ENCODE data around the gene KXD1.
"Not testable (repeated sequence)": the region's sequence is repeated elsewhere in the genome, so short reads cannot be mapped to it uniquely, and the experiment has no call there.

KXD1 gene

GRCh38 chr19:18587561-18587960 is 29.9 kb downstream of the KXD1 start:
- DNase-seq: no peak

- DNase-seq: no peak
Observed at GRCh38 chr19:18587962-18588610, 30.4 kb downstream of the KXD1 start.

- DNase-seq: peak; percentile 86
Observed at GRCh38 chr19:18588611-18589379, 31.1 kb downstream of the KXD1 start, which contains the start of gene REX1BD. Gene REX1BD, plus strand, starts transcription at chr19:18588798. Its CDS starts 4 bp downstream, at chr19:18588802.

- no peak for DNase-seq
Observed at GRCh38 chr19:18589380-18590272, 32.0 kb downstream of the KXD1 start.

- DNase-seq: peak; percentile 24
Observed at GRCh38 chr19:18590273-18591272, 32.9 kb downstream of the KXD1 start.

GRCh38 chr19:18591735-18592385 is 34.2 kb downstream of the KXD1 start:
- no peak for DNase-seq

GRCh38 chr19:18592732-18593131 is 35.1 kb downstream of the KXD1 start:
- not testable (repeated sequence) for DNase-seq

GRCh38 chr19:18593367-18594095 is 35.9 kb downstream of the KXD1 start:
- no peak for DNase-seq

GRCh38 chr19:18594096-18594823 is 36.6 kb downstream of the KXD1 start:
- peak; percentile 81 for DNase-seq

GRCh38 chr19:18594824-18595373 is 37.2 kb downstream of the KXD1 start:
- DNase-seq: no peak

- DNase-seq: no peak
Observed at GRCh38 chr19:18595475-18595874, 37.8 kb downstream of the KXD1 start.

GRCh38 chr19:18596752-18597157 is 39.1 kb downstream of the KXD1 start:
- DNase-seq: no peak

GRCh38 chr19:18597809-18598660 is 40.4 kb downstream of the KXD1 start:
- no peak for DNase-seq

- DNase-seq: no peak
Observed at GRCh38 chr19:18599485-18599884, 41.8 kb downstream of the KXD1 start.

GRCh38 chr19:18600692-18601397 is 43.2 kb downstream of the KXD1 start:
- DNase-seq: not testable (repeated sequence)

- no peak for DNase-seq
Observed at GRCh38 chr19:18601875-18602274, 44.2 kb downstream of the KXD1 start.

- DNase-seq: peak; percentile 36
Observed at GRCh38 chr19:18603255-18603957, 45.7 kb downstream of the KXD1 start.

All from activated T-cell treated with anti-CD3 and anti-CD28 coated beads, Interleukin-2, amount 50 U/mL, for 1 hour (primary cell).